MM.1S (cell line): ENCODE data around the gene PLAAT2.
"Not testable (repeated sequence)": the region's sequence is repeated elsewhere in the genome, so short reads cannot be mapped to it uniquely, and the experiment has no call there.

Experiments used
- CTCF ChIP-seq: fragments of 300-600 bp; sonication (generic); IDR thresholded peaks from 2 replicates; pipeline ENCODE4 v1.5.1; 2016; ENCODE audit warnings: antibody characterized with exemption, low read length, mixed read lengths
- EZH2 ChIP-seq: fragments of 300-600 bp; sonication (generic); optimal IDR thresholded peaks from 2 replicates; pipeline ENCODE3; 2017; ENCODE audit warnings: low read depth, mild to moderate bottlenecking, antibody characterized with exemption, low read length, mixed read lengths
- EZH2phosphoT487 ChIP-seq: fragments of 300-600 bp; sonication (generic); IDR thresholded peaks from 2 replicates; pipeline ENCODE4 v1.6.1; 2018; ENCODE audit warnings: antibody characterized with exemption, low read length

- not testable (repeated sequence) for TF ChIP-seq CTCF, EZH2, EZH2phosphoT487
Measured at GRCh38 chr11:63542506-63542905, 20.7 kb downstream of the PLAAT2 start.
